SU-DHL-6 (cell line): ENCODE data around the gene HRAS.

Experiments
- H2AFZ ChIP-seq: fragments of 200-600 bp; sonication (generic); 2 replicates; pipeline ENCODE4 v1.6.1; 2014; ENCODE audit warnings: low read depth, mild to moderate bottlenecking, moderate library complexity, mixed read lengths, antibody characterized with exemption, low read length; ENCODE audit not compliant: severe bottlenecking
- H3F3A ChIP-seq: fragments of 200-600 bp; shearing (Covaris generic); 2 replicates; pipeline ENCODE4 v1.6.0; 2016; ENCODE audit warnings: antibody characterized with exemption, mild to moderate bottlenecking; ENCODE audit not compliant: insufficient read depth
- H3K27ac ChIP-seq: fragments of 200-600 bp; sonication (generic); 2 replicates; pipeline ENCODE4 v1.5.1; 2016; ENCODE audit warnings: low read depth, mild to moderate bottlenecking, low read length, moderate library complexity, mixed read lengths
- H3K27me3 ChIP-seq: fragments of 200-600 bp; sonication (generic), shearing (Covaris generic); 2 replicates; pipeline ENCODE4 v1.6.0; 2014; ENCODE audit warnings: mild to moderate bottlenecking, low read length
- H3K36me3 ChIP-seq: fragments of 200-600 bp; sonication (generic); 2 replicates; pipeline ENCODE4 v1.6.1; 2014; ENCODE audit warnings: mild to moderate bottlenecking, low read length, mixed read lengths
- H3K4me2 ChIP-seq: fragments of 300-600, 200-600 bp; shearing (Covaris generic), sonication (generic); 2 replicates; pipeline ENCODE4 v1.6.0; 2014; ENCODE audit warnings: low read length, low read depth, mild to moderate bottlenecking; ENCODE audit not compliant: poor library complexity, severe bottlenecking
- H3K4me3 ChIP-seq: fragments of 200-600 bp; sonication (generic); 2 replicates; pipeline ENCODE4 v1.5.1; 2014; ENCODE audit warnings: antibody characterized with exemption, low read length, mild to moderate bottlenecking, mixed read lengths; ENCODE audit not compliant: insufficient read depth, poor library complexity, severe bottlenecking
- H3K79me2 ChIP-seq: fragments of 200-600 bp; sonication (generic); 2 replicates; pipeline ENCODE4 v1.6.1; 2014; ENCODE audit warnings: mild to moderate bottlenecking, low read length, moderate library complexity; ENCODE audit not compliant: insufficient read depth
- H3K9ac ChIP-seq: fragments of 200-600 bp; sonication (generic); 2 replicates; pipeline ENCODE4 v1.7.0; 2014; ENCODE audit warnings: mild to moderate bottlenecking, low read length
- H3K9me2 ChIP-seq: fragments of 200-600 bp; sonication (generic); replicated peaks from 2 replicates; pipeline ENCODE4 v1.6.1; 2014; ENCODE audit warnings: low read length; ENCODE audit not compliant: insufficient read depth
- H3K9me3 ChIP-seq: fragments of 200-600 bp; sonication (generic); 2 replicates; pipeline ENCODE4 v1.6.1; 2014; ENCODE audit warnings: low read length, mixed read lengths; ENCODE audit not compliant: insufficient read depth
- H4K20me1 ChIP-seq: fragments of 200-600 bp; sonication (generic); 2 replicates; pipeline ENCODE4 v1.6.1; 2014; ENCODE audit warnings: low read depth, mild to moderate bottlenecking, antibody characterized with exemption, low read length, moderate library complexity, mixed read lengths
- CTCF ChIP-seq: fragments of 200-600 bp; sonication (generic); IDR thresholded peaks from one replicate; pipeline ENCODE4 v1.5.1; 2017; ENCODE audit warnings: antibody characterized with exemption, mild to moderate bottlenecking, low read length, moderate library complexity; ENCODE audit not compliant: insufficient read depth, poor library complexity, severe bottlenecking
- EZH2phosphoT487 ChIP-seq: fragments of 200-600 bp; sonication (generic), shearing (Covaris generic); conservative IDR thresholded peaks from 2 replicates; pipeline ENCODE4 v1.6.1; 2018; ENCODE audit warnings: mild to moderate bottlenecking, antibody characterized with exemption, low read length, moderate library complexity, mixed read lengths

The HRAS gene

DNA sequence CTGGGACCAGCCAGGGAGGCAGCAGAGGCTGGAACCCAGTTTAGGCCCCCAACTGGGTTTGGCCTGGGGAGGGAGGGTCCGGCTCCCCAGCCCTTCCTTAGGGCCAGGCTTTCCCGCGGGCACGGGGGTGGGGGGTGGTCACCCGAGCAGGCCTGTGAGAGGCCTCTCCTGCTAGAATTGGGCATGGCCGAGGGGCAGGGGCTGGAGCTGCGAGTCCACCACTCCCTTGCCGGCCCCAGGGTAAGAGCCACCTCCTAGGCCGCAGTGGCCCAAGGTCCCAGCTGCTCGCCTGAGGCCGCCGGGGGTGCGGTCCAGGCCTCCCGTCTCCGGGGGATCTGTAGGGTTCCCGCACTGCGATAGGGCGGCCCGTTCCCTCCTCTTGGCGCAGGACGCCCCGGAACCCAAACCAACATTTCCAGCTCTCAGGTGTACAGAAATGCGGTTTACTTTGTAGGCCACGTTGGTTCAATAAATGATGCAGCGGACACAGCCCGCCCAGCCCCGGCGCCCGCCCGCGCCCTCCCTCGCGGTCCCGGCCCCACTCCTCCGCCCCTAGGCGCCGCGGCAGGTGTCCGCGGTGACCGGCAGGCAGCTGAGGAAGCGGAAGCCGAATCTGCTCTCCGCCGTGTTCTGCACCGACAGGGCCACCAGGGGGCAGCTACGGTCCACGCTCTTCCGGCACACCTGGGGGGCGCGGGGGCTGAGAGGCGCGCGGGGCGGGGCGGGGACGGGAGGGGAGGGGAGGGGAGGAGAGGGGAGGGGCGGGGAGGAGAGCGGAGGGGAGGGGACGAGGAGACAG is 19.3 kb upstream of the HRAS start:
- H3K4me2 ChIP-seq: peak overlapping the region; percentile 49
- H3K27ac ChIP-seq: no peak overlapping the region
- peak overlapping the region; percentile 1 for H3K4me3 ChIP-seq
- TF ChIP-seq CTCF (peak; percentile 55), EZH2phosphoT487 (no peak)
- H2AFZ ChIP-seq: peak overlapping the region; percentile 35
- no peaks in the 10 kb centered on the region for H3K9me2 ChIP-seq
- no peaks in the 10 kb centered on the region for H4K20me1 ChIP-seq
- peak overlapping the region; percentile 36; the same call in 1 of the 2 replicates for H3K9ac ChIP-seq
- no peaks in the 10 kb centered on the region for H3K36me3 ChIP-seq
- no peaks in the 10 kb centered on the region for H3K27me3 ChIP-seq
- H3K79me2 ChIP-seq: no peaks in the 10 kb centered on the region
- H3K9me3 ChIP-seq: no peaks in the 10 kb centered on the region
- no peaks in the 10 kb centered on the region for H3F3A ChIP-seq

GRCh38 chr11:553988-554340 is 18.6 kb upstream of the HRAS start:
- no peaks in the 10 kb centered on the region for H3K36me3 ChIP-seq
- H3K9me2 ChIP-seq: no peaks in the 10 kb centered on the region
- H3K4me2 ChIP-seq: no peak overlapping the region
- no peaks in the 10 kb centered on the region for H3K27me3 ChIP-seq
- H3F3A ChIP-seq: no peaks in the 10 kb centered on the region
- no peaks in the 10 kb centered on the region for H3K9me3 ChIP-seq
- no peak for TF ChIP-seq CTCF
- TF ChIP-seq EZH2phosphoT487: no peak
- no peak overlapping the region for H2AFZ ChIP-seq
- H4K20me1 ChIP-seq: no peaks in the 10 kb centered on the region
- H3K4me3 ChIP-seq: no peak overlapping the region
- H3K9ac ChIP-seq: no peak overlapping the region
- no peak overlapping the region for H3K27ac ChIP-seq
- H3K79me2 ChIP-seq: no peaks in the 10 kb centered on the region

GRCh38 chr11:553083-553987 is 18.0 kb upstream of the HRAS start:
- Histone ChIP-seq H3K79me2 (no peaks in the 10 kb centered on the region), H3K4me2 (no peak overlapping the region), H3K27me3 (no peaks in the 10 kb centered on the region), H3K9me2 (no peaks in the 10 kb centered on the region), H3K36me3 (no peaks in the 10 kb centered on the region), H3K9ac (no peak overlapping the region), H3K27ac (no peak overlapping the region), H3F3A (no peaks in the 10 kb centered on the region), H3K4me3 (no peak overlapping the region), H4K20me1 (no peaks in the 10 kb centered on the region), H3K9me3 (no peaks in the 10 kb centered on the region), H2AFZ (no peak overlapping the region)
- TF ChIP-seq EZH2phosphoT487 (no peak), CTCF (no peak)
